GM19238 (cell line): ENCODE data around the gene NCOA7.
"Not testable (repeated sequence)": the region's sequence is repeated elsewhere in the genome, so short reads cannot be mapped to it uniquely, and the experiment has no call there.

Experiments used
- DNase-seq: peaks from one replicate; pipeline ENCODE4 v3.0.0; 2011; ENCODE audit warnings: low spot score; ENCODE audit not compliant: insufficient read length

The NCOA7 gene

DNA sequence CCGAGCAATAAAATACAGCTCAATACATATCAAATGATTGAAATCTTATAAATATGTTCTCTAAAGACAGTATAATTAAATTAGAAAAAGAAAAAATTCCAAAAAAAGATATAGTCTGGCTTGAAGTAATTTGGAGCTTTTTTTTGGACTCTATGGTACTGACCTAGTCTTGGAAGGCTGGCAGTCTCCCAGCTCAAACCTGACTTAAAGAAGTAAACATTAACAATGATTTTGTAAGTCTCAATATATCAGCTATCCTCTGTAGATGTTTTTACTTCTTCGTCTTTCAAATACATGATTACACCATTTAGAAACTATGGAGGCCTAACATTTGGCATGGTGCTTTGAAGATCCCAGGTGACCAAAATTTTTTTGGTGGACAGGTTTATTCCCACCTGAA, 180.0 kb downstream of the NCOA7 start:
- DNase-seq: no peak

DNA sequence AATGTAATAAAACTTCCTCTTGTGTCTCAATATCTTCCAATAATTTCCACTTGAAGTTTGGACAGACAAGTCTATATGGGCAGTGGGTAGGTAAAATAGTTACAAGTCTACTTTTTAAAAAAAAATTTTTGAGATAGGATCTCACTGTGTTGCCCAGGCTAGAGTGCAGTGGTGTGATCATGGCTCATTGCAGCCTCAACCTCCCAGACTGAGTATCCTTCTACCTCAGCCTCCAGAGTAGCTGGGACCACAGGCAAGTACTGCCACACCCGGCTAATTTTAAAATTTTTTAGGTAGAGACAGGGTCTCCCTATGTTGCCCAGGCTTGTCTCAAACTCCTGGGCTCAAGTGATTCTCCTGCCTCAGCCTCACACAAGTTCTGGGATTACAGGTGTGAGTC, 181.7 kb downstream of the NCOA7 start:
- not testable (repeated sequence) for DNase-seq

DNA sequence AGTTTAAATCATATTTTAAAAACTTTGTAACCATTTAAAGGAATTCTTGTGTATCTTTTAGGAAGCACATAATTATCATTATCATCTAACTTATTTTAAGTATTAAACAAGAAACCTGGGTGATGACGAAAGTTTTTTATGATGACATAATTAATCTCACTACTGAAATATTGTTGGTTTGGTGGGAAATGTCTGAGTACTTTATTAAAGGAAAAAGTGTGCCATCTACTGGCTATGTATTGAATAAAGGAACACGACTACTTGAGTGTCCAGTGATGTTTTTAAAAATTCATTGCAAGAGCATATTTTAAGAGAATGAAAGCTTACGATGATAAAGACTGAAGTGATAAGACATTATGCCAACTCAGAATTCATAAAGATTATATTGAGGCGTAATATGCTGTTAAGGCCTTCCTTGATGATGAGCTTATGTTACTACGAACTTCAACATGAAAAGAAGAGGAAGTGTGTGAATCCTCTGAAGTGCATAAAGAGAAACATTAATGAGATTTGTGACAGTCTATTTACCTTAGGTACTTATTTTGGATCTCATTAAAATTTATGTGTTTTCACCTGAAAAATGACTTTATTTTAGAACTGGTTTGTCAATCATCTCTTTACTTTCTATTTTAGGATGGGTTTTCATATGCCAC, 183.6 kb downstream of the NCOA7 start:
- no peak for DNase-seq

DNA sequence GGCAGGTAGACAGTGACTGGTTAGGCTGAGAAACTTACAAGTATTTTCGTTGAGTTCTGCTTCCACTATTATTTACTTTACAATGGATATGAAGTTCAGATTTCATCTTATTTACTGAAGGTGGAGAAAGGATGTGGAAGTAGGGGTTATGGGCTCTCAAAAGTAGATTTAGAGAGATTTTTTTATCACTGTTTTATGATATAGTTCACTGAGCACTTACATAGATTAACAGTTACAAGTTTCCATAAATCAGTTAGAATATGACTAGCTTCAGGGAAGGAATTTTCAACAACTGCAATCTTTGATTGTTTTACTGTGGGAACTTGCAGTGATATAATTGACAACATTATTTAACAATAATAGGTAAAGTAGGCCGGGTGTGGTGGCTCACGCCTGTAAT, 188.3 kb downstream of the NCOA7 start:
- no peak for DNase-seq
